GM18868 (cell line): ENCODE measurements around the gene MKNK2.

ENCODE experiments used
- ATAC-seq: cut with Tn5 transposase; IDR thresholded peaks from one replicate; pipeline ENCODE4 v1.9.1; 2021; ENCODE audit warnings: mild to moderate bottlenecking, moderate library complexity; ENCODE audit not compliant: unreplicated experiment

MKNK2 gene

GRCh38 chr19:2033115-2033824 is 17.8 kb downstream of the MKNK2 start:
- ATAC-seq, result no peak

GRCh38 chr19:2032296-2032941 is 18.6 kb downstream of the MKNK2 start:
- no peak for ATAC-seq

- no peak for ATAC-seq
These were observed 23.7 kb downstream of the MKNK2 start for GRCh38 chr19:2027361-2027760.

- ATAC-seq, result no peak
These were observed 24.3 kb downstream of the MKNK2 start for GRCh38 chr19:2026770-2027169.

- no peak for ATAC-seq
These were observed 28.8 kb downstream of the MKNK2 start for GRCh38 chr19:2022289-2022688.

GRCh38 chr19:2021453-2022140 is 29.4 kb downstream of the MKNK2 start:
- no peak for ATAC-seq

GRCh38 chr19:2018752-2019151 is 32.3 kb downstream of the MKNK2 start:
- ATAC-seq, result no peak

- no peak for ATAC-seq
These were observed 34.8 kb downstream of the MKNK2 start for GRCh38 chr19:2016041-2016807.

GRCh38 chr19:2015608-2015950 is 35.5 kb downstream of the MKNK2 start, which contains the start of gene BTBD2:
Gene BTBD2, minus strand, starts transcription at chr19:2015714. Its CDS starts 11 bp downstream, at chr19:2015703.
- ATAC-seq, result no peak

- no peak for ATAC-seq
These were observed 36.1 kb downstream of the MKNK2 start for GRCh38 chr19:2014731-2015607.

- no peak for ATAC-seq
These were observed 36.9 kb downstream of the MKNK2 start for GRCh38 chr19:2014131-2014571.

GRCh38 chr19:2013683-2013961 is 37.4 kb downstream of the MKNK2 start:
- no peak for ATAC-seq

GRCh38 chr19:2012941-2013682 is 37.9 kb downstream of the MKNK2 start:
- ATAC-seq, result no peak

- no peak for ATAC-seq
These were observed 39.9 kb downstream of the MKNK2 start for GRCh38 chr19:2011169-2011568.

GRCh38 chr19:2010135-2010668 is 40.8 kb downstream of the MKNK2 start:
- ATAC-seq, result no peak

- no peak for ATAC-seq
These were observed 47.2 kb downstream of the MKNK2 start for GRCh38 chr19:2003874-2004273.

GRCh38 chr19:1999856-2000515 is 51.1 kb downstream of the MKNK2 start:
- no peak for ATAC-seq

- no peak for ATAC-seq
These were observed 52.0 kb downstream of the MKNK2 start for GRCh38 chr19:1998712-1999708.
